GM18909 (cell line): ENCODE data around the gene CCM2.
"Not testable (repeated sequence)": the region's sequence is repeated elsewhere in the genome, so short reads cannot be mapped to it uniquely, and the experiment has no call there.

Source experiments
- ATAC-seq: cut with Tn5 transposase; IDR thresholded peaks from one replicate; pipeline ENCODE4 v1.9.1; 2021; ENCODE audit warnings: mild to moderate bottlenecking; ENCODE audit not compliant: unreplicated experiment, poor library complexity

CCM2 gene

GRCh38 chr7:44979481-44980392 is 20.3 kb upstream of the CCM2 start:
- ATAC-seq: peak; percentile 14

GRCh38 chr7:44980393-44981034 is 19.5 kb upstream of the CCM2 start:
- peak; percentile 44 for ATAC-seq

- no peak for ATAC-seq
Measured at GRCh38 chr7:44981035-44981706, 18.8 kb upstream of the CCM2 start.

GRCh38 chr7:44982535-44982923 is 17.5 kb upstream of the CCM2 start:
- no peak for ATAC-seq

- ATAC-seq: no peak
Measured at GRCh38 chr7:44982970-44983369, 17.0 kb upstream of the CCM2 start.

GRCh38 chr7:44983742-44984477 is 16.1 kb upstream of the CCM2 start:
- no peak for ATAC-seq

GRCh38 chr7:44984478-44984758 is 15.6 kb upstream of the CCM2 start:
- ATAC-seq: no peak

GRCh38 chr7:44985033-44985695 is 14.8 kb upstream of the CCM2 start:
- ATAC-seq: no peak

- no peak for ATAC-seq
Measured at GRCh38 chr7:44985900-44986217, 14.1 kb upstream of the CCM2 start.

- ATAC-seq: peak; percentile 97
Measured at GRCh38 chr7:44986218-44987053, 13.6 kb upstream of the CCM2 start.

- no peak for ATAC-seq
Measured at GRCh38 chr7:44987457-44987856, 12.5 kb upstream of the CCM2 start.

GRCh38 chr7:44987996-44988395 is 12.0 kb upstream of the CCM2 start:
- ATAC-seq: no peak

GRCh38 chr7:44988701-44989100 is 11.3 kb upstream of the CCM2 start:
- no peak for ATAC-seq

GRCh38 chr7:44989132-44989531 is 10.9 kb upstream of the CCM2 start:
- ATAC-seq: no peak

- no peak for ATAC-seq
Measured at GRCh38 chr7:44990109-44991023, 9.6 kb upstream of the CCM2 start.

GRCh38 chr7:44992004-44992795 is 7.8 kb upstream of the CCM2 start:
- not testable (repeated sequence) for ATAC-seq

- no peak for ATAC-seq
Measured at GRCh38 chr7:44994877-44995554, 5.0 kb upstream of the CCM2 start.
